ENCODE measurements around the gene PIR.

The PIR gene

DNA sequence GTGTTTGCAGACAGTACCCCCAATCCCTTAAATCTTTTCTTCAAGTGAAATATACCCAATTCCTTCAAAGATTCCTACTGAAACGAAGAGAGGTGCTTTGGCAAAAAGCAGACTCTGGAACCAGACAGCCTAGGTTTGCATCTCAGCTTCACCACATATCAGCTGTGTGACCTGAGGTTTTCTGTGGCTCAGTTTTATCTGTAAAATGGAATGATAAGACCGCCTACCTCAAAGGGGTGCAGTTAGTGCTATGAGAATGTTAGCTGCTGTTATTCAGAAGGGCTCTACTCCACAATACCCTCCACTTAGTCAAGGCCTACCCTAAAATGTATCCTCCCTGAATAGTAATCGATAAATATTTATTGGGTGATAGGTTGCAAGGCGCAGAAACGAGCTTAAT lies 664 bp downstream of the PIR start:
- no peaks in the 10 kb centered on the region for H3K36me3 ChIP-seq
- TF ChIP-seq CTCF (IDR thresholded peaks at IDR 0.05): no peak
- peaks cover 10 to 13% of the 10 kb centered on the region in 2 experiments for H3K4me1 ChIP-seq (ENCODE audit: control insufficient read depth in 1 of 2, insufficient read depth in 1 of 2, low read depth in 1 of 2, low read length in 1 of 2)
- no peak overlapping the region for H3K27ac ChIP-seq
- no peak overlapping the region for H3K4me3 ChIP-seq (ENCODE audit: low read depth in 1 of 2, low read length in 1 of 2)
- no peaks in the 10 kb centered on the region for H3K9me3 ChIP-seq
- H3K27me3 ChIP-seq: no peaks in the 10 kb centered on the region

DNA sequence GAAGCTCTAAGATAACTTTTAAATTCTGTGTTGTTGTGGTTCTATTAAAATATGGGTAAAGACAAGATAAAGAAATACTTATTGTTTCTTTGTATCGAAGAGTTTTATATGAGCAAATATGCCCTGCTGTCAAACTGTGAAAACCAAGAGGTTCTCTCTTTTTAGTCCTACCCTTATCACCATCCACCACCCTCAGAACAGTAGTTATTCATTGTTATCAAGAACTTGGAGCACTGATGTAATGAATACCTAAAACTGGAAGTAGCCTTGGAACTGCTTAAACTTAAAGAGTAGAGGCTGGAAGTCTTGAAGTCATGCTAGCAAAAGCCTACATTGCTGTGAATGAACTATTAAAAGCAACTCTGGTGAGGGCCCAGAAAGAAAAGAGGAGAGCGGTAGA lies 9.2 kb downstream of the PIR start:
- H3K36me3 ChIP-seq: no peaks in the 10 kb centered on the region
- H3K27me3 ChIP-seq: no peaks in the 10 kb centered on the region
- H3K9me3 ChIP-seq: no peaks in the 10 kb centered on the region
- no peak overlapping the region for H3K27ac ChIP-seq
- no peaks in the 10 kb centered on the region for H3K4me1 ChIP-seq (ENCODE audit: control insufficient read depth in 1 of 2, insufficient read depth in 1 of 2, low read depth in 1 of 2, low read length in 1 of 2)
- no peak for TF ChIP-seq CTCF (IDR thresholded peaks at IDR 0.05)
- H3K4me3 ChIP-seq (ENCODE audit: low read depth in 1 of 2, low read length in 1 of 2): no peak overlapping the region

DNA sequence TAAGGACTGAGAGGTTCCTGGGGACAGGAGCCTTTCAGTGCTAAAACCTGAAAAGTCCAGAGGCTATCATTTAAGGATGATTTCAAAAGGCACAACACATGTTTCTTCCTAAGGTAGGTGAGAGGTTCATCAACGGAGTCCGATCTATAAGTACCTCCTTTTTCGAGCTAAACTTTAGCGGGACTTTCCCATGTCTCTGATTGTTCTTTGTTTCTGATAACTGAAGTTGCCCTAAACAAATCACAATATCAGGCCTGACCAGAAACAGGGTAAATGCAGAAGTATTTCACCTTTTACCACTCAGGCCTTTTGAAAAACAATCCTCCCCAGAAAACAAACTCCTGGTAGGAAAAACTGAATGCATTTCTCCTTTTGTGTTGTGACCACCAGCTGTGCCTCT lies 17.6 kb downstream of the PIR start:
- TF ChIP-seq CTCF (IDR thresholded peaks at IDR 0.05): no peak
- Histone ChIP-seq H3K27me3 (no peaks in the 10 kb centered on the region), H3K4me1 (ENCODE audit: control insufficient read depth in 1 of 2, insufficient read depth in 1 of 2, low read depth in 1 of 2, low read length in 1 of 2) (no peaks in the 10 kb centered on the region), H3K9me3 (no peaks in the 10 kb centered on the region), H3K4me3 (ENCODE audit: low read depth in 1 of 2, low read length in 1 of 2) (no peak overlapping the region), H3K27ac (no peak overlapping the region), H3K36me3 (no peaks in the 10 kb centered on the region)

GRCh38 chrX:15475021-15475420 lies 18.1 kb downstream of the PIR start:
- no peak for TF ChIP-seq CTCF (IDR thresholded peaks at IDR 0.05)
- Histone ChIP-seq H3K27ac (no peak overlapping the region), H3K4me1 (ENCODE audit: control insufficient read depth in 1 of 2, insufficient read depth in 1 of 2, low read depth in 1 of 2, low read length in 1 of 2) (no peaks in the 10 kb centered on the region), H3K36me3 (no peaks in the 10 kb centered on the region), H3K9me3 (no peaks in the 10 kb centered on the region), H3K4me3 (ENCODE audit: low read depth in 1 of 2, low read length in 1 of 2) (no peak overlapping the region), H3K27me3 (no peaks in the 10 kb centered on the region)

DNA sequence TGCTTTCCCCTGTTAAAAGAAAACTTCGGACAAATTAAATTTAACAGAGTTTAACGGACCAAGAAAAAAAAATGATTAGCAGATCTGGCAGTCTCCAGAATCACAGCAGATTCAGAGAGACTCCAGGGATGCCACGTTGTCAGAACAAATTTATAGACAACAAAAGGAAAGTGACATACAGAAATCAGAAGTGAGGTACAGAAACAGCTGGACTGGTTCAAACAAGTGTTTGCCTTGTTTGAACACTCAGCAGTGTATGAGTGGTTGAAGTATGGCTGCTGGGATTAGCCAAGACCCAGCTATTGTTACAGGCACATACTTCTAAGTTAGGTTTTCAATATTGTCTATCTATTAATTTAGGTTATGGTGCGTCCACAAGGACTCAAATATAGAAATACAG lies 19.1 kb downstream of the PIR start:
- Histone ChIP-seq H3K36me3 (no peaks in the 10 kb centered on the region), H3K9me3 (no peaks in the 10 kb centered on the region), H3K27me3 (no peaks in the 10 kb centered on the region), H3K4me1 (ENCODE audit: control insufficient read depth in 1 of 2, insufficient read depth in 1 of 2, low read depth in 1 of 2, low read length in 1 of 2) (no peaks in the 10 kb centered on the region), H3K27ac (no peak overlapping the region), H3K4me3 (ENCODE audit: low read depth in 1 of 2, low read length in 1 of 2) (no peak overlapping the region)
- TF ChIP-seq CTCF (IDR thresholded peaks at IDR 0.05): no peak

DNA sequence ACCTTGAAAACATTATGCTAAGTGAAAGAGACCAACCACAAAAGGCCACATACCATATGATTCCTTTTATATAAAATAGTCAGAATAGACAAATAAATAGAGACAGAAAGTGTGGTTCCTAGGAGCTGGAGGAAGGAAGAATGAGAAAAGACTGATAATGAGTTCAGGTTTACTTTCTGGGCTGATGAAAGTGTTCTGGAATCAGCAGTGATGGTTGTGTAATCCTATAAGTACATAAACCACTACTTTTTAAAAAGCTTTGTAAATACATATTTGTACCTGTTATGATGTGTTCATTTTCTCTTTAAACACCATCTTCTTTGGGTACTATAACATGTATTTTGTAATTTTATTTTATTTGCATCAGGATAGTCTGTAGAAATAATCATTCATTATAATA lies 20.6 kb downstream of the PIR start:
- TF ChIP-seq CTCF (IDR thresholded peaks at IDR 0.05): no peak
- Histone ChIP-seq H3K4me1 (ENCODE audit: control insufficient read depth in 1 of 2, insufficient read depth in 1 of 2, low read depth in 1 of 2, low read length in 1 of 2) (no peaks in the 10 kb centered on the region), H3K27me3 (no peaks in the 10 kb centered on the region), H3K4me3 (ENCODE audit: low read depth in 1 of 2, low read length in 1 of 2) (no peak overlapping the region), H3K36me3 (no peaks in the 10 kb centered on the region), H3K27ac (no peak overlapping the region), H3K9me3 (no peaks in the 10 kb centered on the region)

Measured in neutrophil (primary cell).